DMS153 treated with DMSO at 0.1 percent for 48 hours (cell line): Measurements from ENCODE around the gene EPHB3.

Experiments used
- DNase-seq: peaks from one replicate; lab custom pipeline; 2025; ENCODE audit not compliant: unreplicated experiment; lab: John Stamatoyannopoulos, UW

The EPHB3 gene

GRCh38 chr3:184543256-184543655 is 18.3 kb upstream of the EPHB3 start:
- DNase-seq, result no peak

- peak; percentile 87 for DNase-seq
Measured at GRCh38 chr3:184543843-184544512, 17.6 kb upstream of the EPHB3 start.

GRCh38 chr3:184544513-184544861 is 17.1 kb upstream of the EPHB3 start:
- no peak for DNase-seq

GRCh38 chr3:184545769-184546168 is 15.8 kb upstream of the EPHB3 start:
- DNase-seq, result no peak

- no peak for DNase-seq
Measured at GRCh38 chr3:184546252-184546651, 15.3 kb upstream of the EPHB3 start.

GRCh38 chr3:184549796-184550577 is 11.6 kb upstream of the EPHB3 start:
- no peak for DNase-seq

- DNase-seq, result no peak
Measured at GRCh38 chr3:184551103-184551502, 10.5 kb upstream of the EPHB3 start.

- no peak for DNase-seq
Measured at GRCh38 chr3:184551614-184552256, 9.8 kb upstream of the EPHB3 start.

GRCh38 chr3:184552296-184552695 is 9.3 kb upstream of the EPHB3 start:
- DNase-seq, result no peak

- DNase-seq, result no peak
Measured at GRCh38 chr3:184552863-184553262, 8.7 kb upstream of the EPHB3 start.

- DNase-seq, result no peak
Measured at GRCh38 chr3:184553385-184553784, 8.2 kb upstream of the EPHB3 start.

GRCh38 chr3:184554461-184554860 is 7.1 kb upstream of the EPHB3 start:
- DNase-seq, result no peak

- DNase-seq, result no peak
Measured at GRCh38 chr3:184556582-184557347, 4.8 kb upstream of the EPHB3 start.

- no peak for DNase-seq
Measured at GRCh38 chr3:184557348-184557950, 4.1 kb upstream of the EPHB3 start.

- DNase-seq, result no peak
Measured at GRCh38 chr3:184558726-184559125, 2.9 kb upstream of the EPHB3 start.

- peak; percentile 92 for DNase-seq
Measured at GRCh38 chr3:184559336-184559735, 2.2 kb upstream of the EPHB3 start.

GRCh38 chr3:184560531-184560930 is 1.1 kb upstream of the EPHB3 start:
- DNase-seq, result no peak

- no peak for DNase-seq
Measured at GRCh38 chr3:184561913-184562877, 610 bp downstream of the EPHB3 start.

- DNase-seq, result no peak
Measured at GRCh38 chr3:184562878-184563560, 1.4 kb downstream of the EPHB3 start.
